Measurements from ENCODE around the gene KDF1.

DNA sequence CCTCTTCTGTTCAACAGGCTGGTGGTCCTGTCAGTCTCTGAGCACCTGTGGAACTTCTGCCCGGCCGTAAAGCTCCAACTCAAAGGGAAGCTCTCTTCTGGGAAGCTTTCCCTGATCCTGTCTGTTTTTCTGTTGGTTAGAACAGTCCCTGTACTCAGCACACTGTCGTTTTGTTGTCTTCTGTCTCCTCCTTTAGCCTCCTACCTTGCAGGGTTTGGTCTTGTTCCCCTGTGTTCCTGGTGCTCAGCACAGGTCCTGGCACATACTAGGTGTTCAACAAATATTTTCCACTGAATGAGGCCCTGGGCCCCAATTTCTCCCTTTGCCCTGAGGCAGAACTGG is 328 bp upstream of the KDF1 start:
- TF ChIP-seq, protein P1, sequence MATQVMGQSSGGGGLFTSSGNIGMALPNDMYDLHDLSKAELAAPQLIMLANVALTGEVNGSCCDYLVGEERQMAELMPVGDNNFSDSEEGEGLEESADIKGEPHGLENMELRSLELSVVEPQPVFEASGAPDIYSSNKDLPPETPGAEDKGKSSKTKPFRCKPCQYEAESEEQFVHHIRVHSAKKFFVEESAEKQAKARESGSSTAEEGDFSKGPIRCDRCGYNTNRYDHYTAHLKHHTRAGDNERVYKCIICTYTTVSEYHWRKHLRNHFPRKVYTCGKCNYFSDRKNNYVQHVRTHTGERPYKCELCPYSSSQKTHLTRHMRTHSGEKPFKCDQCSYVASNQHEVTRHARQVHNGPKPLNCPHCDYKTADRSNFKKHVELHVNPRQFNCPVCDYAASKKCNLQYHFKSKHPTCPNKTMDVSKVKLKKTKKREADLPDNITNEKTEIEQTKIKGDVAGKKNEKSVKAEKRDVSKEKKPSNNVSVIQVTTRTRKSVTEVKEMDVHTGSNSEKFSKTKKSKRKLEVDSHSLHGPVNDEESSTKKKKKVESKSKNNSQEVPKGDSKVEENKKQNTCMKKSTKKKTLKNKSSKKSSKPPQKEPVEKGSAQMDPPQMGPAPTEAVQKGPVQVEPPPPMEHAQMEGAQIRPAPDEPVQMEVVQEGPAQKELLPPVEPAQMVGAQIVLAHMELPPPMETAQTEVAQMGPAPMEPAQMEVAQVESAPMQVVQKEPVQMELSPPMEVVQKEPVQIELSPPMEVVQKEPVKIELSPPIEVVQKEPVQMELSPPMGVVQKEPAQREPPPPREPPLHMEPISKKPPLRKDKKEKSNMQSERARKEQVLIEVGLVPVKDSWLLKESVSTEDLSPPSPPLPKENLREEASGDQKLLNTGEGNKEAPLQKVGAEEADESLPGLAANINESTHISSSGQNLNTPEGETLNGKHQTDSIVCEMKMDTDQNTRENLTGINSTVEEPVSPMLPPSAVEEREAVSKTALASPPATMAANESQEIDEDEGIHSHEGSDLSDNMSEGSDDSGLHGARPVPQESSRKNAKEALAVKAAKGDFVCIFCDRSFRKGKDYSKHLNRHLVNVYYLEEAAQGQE (IDR thresholded peaks at IDR 0.05), result no peak
- TF ChIP-seq, protein P2, sequence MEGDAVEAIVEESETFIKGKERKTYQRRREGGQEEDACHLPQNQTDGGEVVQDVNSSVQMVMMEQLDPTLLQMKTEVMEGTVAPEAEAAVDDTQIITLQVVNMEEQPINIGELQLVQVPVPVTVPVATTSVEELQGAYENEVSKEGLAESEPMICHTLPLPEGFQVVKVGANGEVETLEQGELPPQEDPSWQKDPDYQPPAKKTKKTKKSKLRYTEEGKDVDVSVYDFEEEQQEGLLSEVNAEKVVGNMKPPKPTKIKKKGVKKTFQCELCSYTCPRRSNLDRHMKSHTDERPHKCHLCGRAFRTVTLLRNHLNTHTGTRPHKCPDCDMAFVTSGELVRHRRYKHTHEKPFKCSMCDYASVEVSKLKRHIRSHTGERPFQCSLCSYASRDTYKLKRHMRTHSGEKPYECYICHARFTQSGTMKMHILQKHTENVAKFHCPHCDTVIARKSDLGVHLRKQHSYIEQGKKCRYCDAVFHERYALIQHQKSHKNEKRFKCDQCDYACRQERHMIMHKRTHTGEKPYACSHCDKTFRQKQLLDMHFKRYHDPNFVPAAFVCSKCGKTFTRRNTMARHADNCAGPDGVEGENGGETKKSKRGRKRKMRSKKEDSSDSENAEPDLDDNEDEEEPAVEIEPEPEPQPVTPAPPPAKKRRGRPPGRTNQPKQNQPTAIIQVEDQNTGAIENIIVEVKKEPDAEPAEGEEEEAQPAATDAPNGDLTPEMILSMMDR (IDR thresholded peaks at IDR 0.05; ENCODE audit: low read depth, low read length, missing input control), result no peak
- TF ChIP-seq, protein P3, sequence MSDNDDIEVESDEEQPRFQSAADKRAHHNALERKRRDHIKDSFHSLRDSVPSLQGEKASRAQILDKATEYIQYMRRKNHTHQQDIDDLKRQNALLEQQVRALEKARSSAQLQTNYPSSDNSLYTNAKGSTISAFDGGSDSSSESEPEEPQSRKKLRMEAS (IDR thresholded peaks at IDR 0.05), result no peak
- TF ChIP-seq SP1 (IDR thresholded peaks at IDR 0.05) (no peak), EGR1 (IDR thresholded peaks at IDR 0.05; ENCODE audit: low read depth in 2 of 2) (no peak), TAF1 (conservative IDR thresholded peaks at IDR 0.05) (no peak), RAD21 (IDR thresholded peaks at IDR 0.05) (no peak), GABPA (IDR thresholded peaks at IDR 0.05 in 1 of 2, conservative IDR thresholded peaks at IDR 0.05 in 1 of 2) (no peak), HNF4A (conservative IDR thresholded peaks at IDR 0.05) (no peak), YY1 (IDR thresholded peaks at IDR 0.05) (no peak)
- TF ChIP-seq, protein P4, sequence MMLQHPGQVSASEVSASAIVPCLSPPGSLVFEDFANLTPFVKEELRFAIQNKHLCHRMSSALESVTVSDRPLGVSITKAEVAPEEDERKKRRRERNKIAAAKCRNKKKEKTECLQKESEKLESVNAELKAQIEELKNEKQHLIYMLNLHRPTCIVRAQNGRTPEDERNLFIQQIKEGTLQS (IDR thresholded peaks at IDR 0.05), result no peak
